HepG2 (cell line): ENCODE data around the gene ENG. TPM values are rescaled to one million over a fixed set of nuclear protein-coding genes. Genes with fewer than 3 reads are reported as not detected.

Experiments
- ATAC-seq: fragments of 200-7000 bp; cut with Tn5 transposase; 3 replicates; pipeline ENCODE4 v1.9.1; 2020; ENCODE audit warnings: mild to moderate bottlenecking, moderate library complexity
- BruUV-seq: library from RNA; stranded (reverse); fragments of 400-500 nt; replicated peaks from 2 replicates; lab custom pipeline; 2021; lab: Mats Ljungman, UMichigan
- CTCF ChIA-PET: fragments of 300-600 bp; formaldehyde crosslinking; extraction: SDS; loops from one replicate; lab custom pipeline; 2021; ENCODE audit warnings: low total read pairs, inconsistent platforms, low intra/inter-chr PET ratio; lab: Yijun Ruan, JAX
- POLR2A ChIA-PET: fragments of 350-600 bp; sonication (Branson Sonifier 250); formaldehyde crosslinking; loops from one replicate; lab custom pipeline; 2020; ENCODE audit warnings: antibody characterized with exemption, inconsistent platforms; lab: Yijun Ruan, JAX
- DNase-seq: peaks from one replicate; pipeline ENCODE4 v3.0.0-alpha.2; 2015; ENCODE audit warnings: low spot score
- FAIRE-seq: peaks from 3 replicates; lab custom pipeline; 2011; peaks lifted over from hg19 to GRCh38; lab: Jason Lieb, UNC
- H2AFZ ChIP-seq: one replicate; pipeline ENCODE4 v1.6.1; 2011; ENCODE audit warnings: low read length, inconsistent platforms
- H3K27ac ChIP-seq: fragments of 300-600 bp; 3 replicates; pipeline ENCODE4 v1.8.0; 2011; ENCODE audit warnings: mixed run types, mild to moderate bottlenecking, mixed read lengths, low read length, inconsistent platforms; ENCODE audit not compliant: insufficient read depth; ENCODE audit errors: extremely low read length
- H3K27me3 ChIP-seq, 2 experiments: fragments of 200-600 bp in 1 of 2; 2 replicates in 1 of 2; 3 replicates in 1 of 2; pipeline versions ENCODE4 v1.6.0 to v1.8.0; 2011; ENCODE audit warnings: low read length in 2 of 2, mild to moderate bottlenecking in 2 of 2, moderate library complexity in 2 of 2, inconsistent platforms in 1 of 2; ENCODE audit not compliant: insufficient read depth in 2 of 2, control insufficient read depth in 1 of 2
- H3K36me3 ChIP-seq, 2 experiments: fragments of 200-600 bp in 1 of 2; replicated peaks in 1 of 2; 2 replicates in 1 of 2; 3 replicates in 1 of 2; pipeline versions ENCODE4 v1.5.1 to v1.8.0; 2011; ENCODE audit warnings: low read length in 2 of 2, inconsistent platforms in 1 of 2; ENCODE audit not compliant: insufficient read depth in 2 of 2, control insufficient read depth in 1 of 2
- H3K4me1 ChIP-seq: 2 replicates; pipeline ENCODE4 v1.5.1; 2012; ENCODE audit warnings: low read length, inconsistent platforms; ENCODE audit not compliant: insufficient read depth
- H3K4me2 ChIP-seq: 2 replicates; pipeline ENCODE4 v1.6.0; 2011; ENCODE audit warnings: low read depth, low read length, inconsistent platforms
- H3K4me3 ChIP-seq, 3 experiments: fragments of 200-600 bp in 1 of 3; sonication (generic), shearing (Covaris generic) in 1 of 3; replicated peaks in 1 of 3; 2 replicates each; pipeline ENCODE4 v1.5.1; 2011 to 2016; ENCODE audit warnings: low read length in 3 of 3, inconsistent platforms in 2 of 3, low read depth in 2 of 3, mild to moderate bottlenecking in 2 of 3, control low read depth in 1 of 3, mixed read lengths in 1 of 3; ENCODE audit not compliant: insufficient read depth in 1 of 3
- H3K79me2 ChIP-seq: one replicate; pipeline ENCODE4 v1.6.1; 2011; ENCODE audit warnings: low read length, inconsistent platforms; ENCODE audit not compliant: insufficient read depth
- H3K9ac ChIP-seq: 2 replicates; pipeline ENCODE4 v1.6.0; 2011; ENCODE audit warnings: mild to moderate bottlenecking, low read depth, low read length, inconsistent platforms; ENCODE audit not compliant: insufficient read depth
- H3K9me3 ChIP-seq: 2 replicates; pipeline ENCODE4 v1.5.1; 2012; ENCODE audit warnings: mild to moderate bottlenecking, low read length
- H4K20me1 ChIP-seq: 2 replicates; pipeline ENCODE4 v1.6.0; 2011; ENCODE audit warnings: inconsistent platforms, mild to moderate bottlenecking, low read length, moderate library complexity; ENCODE audit not compliant: insufficient read depth
- CCAR2 ChIP-seq: fragments of 200-400 bp; formaldehyde crosslinking; optimal IDR thresholded peaks from 2 replicates; pipeline ENCODE3; 2018; ENCODE audit warnings: low read depth, mild to moderate bottlenecking, low read length, moderate library complexity
- DMAP1 ChIP-seq: IDR thresholded peaks from 2 replicates; pipeline ENCODE4 v1.6.1; 2016
- GFI1 ChIP-seq: sonication (generic); formaldehyde crosslinking; IDR thresholded peaks from 2 replicates; pipeline ENCODE4 v1.5.0; 2020; ENCODE audit warnings: missing genetic modification reagents, mild to moderate bottlenecking, borderline replicate concordance
- ISL2 ChIP-seq: sonication (generic); formaldehyde crosslinking; IDR thresholded peaks from 2 replicates; pipeline ENCODE4 v1.5.0; 2020; ENCODE audit warnings: missing genetic modification reagents
- KAT8 ChIP-seq: IDR thresholded peaks from 2 replicates; pipeline ENCODE4 v1.6.1; 2016; ENCODE audit warnings: missing genetic modification reagents, missing compliant biosample characterization
- KDM5B ChIP-seq: sonication (generic); formaldehyde crosslinking; IDR thresholded peaks from 2 replicates; pipeline ENCODE4 v1.4.0; 2020; ENCODE audit warnings: missing genetic modification reagents, mild to moderate bottlenecking, borderline replicate concordance
- KMT2A ChIP-seq: sonication (generic); formaldehyde crosslinking; IDR thresholded peaks from 2 replicates; pipeline ENCODE4 v1.4.0; 2020; ENCODE audit warnings: missing genetic modification reagents
- MTA1 ChIP-seq: sonication (generic); formaldehyde crosslinking; IDR thresholded peaks from 2 replicates; pipeline ENCODE4 v1.4.0; 2020; ENCODE audit warnings: missing genetic modification reagents, mild to moderate bottlenecking, borderline replicate concordance
- NR1H2 ChIP-seq: sonication (generic); formaldehyde crosslinking; IDR thresholded peaks from 2 replicates; pipeline ENCODE4 v1.8.1; 2022; ENCODE audit warnings: low read depth, missing genetic modification reagents, borderline replicate concordance
- PCBP1 ChIP-seq: fragments of 200-400 bp; formaldehyde crosslinking; IDR thresholded peaks from 2 replicates; pipeline ENCODE4 v1.6.1; 2017; ENCODE audit warnings: mild to moderate bottlenecking, low read depth, low read length, borderline replicate concordance
- REL ChIP-seq: sonication (generic); formaldehyde crosslinking; conservative IDR thresholded peaks from 2 replicates; pipeline ENCODE4 v1.8.0; 2022; ENCODE audit warnings: mild to moderate bottlenecking, missing genetic modification reagents, moderate library complexity
- SIN3A ChIP-seq: IDR thresholded peaks from 2 replicates; pipeline ENCODE4 v1.6.1; 2011; ENCODE audit warnings: low read depth, mild to moderate bottlenecking, control low read depth, low read length, borderline replicate concordance
- TCF12 ChIP-seq, 2 experiments: fragments of 450-650 bp in 1 of 2; sonication (generic) in 1 of 2; formaldehyde crosslinking in 1 of 2; IDR thresholded peaks; 2 replicates each; pipeline versions ENCODE4 v1.6.1 to v1.8.0; 2017 to 2022; ENCODE audit warnings: antibody characterized with exemption in 1 of 2, mild to moderate bottlenecking in 1 of 2, missing genetic modification reagents in 1 of 2, moderate library complexity in 1 of 2
- YEATS2 ChIP-seq: sonication (generic); formaldehyde crosslinking; IDR thresholded peaks from 2 replicates; pipeline ENCODE4 v1.4.0; 2020; ENCODE audit warnings: missing genetic modification reagents, borderline replicate concordance
- ZNF224 ChIP-seq: sonication (generic); formaldehyde crosslinking; IDR thresholded peaks from 2 replicates; pipeline ENCODE4 v1.5.0; 2020; ENCODE audit warnings: mild to moderate bottlenecking, missing genetic modification reagents
- ZNF256 ChIP-seq: sonication (generic); formaldehyde crosslinking; conservative IDR thresholded peaks from 2 replicates; pipeline ENCODE4 v1.4.0; 2020; ENCODE audit warnings: missing genetic modification reagents
- ZNF263 ChIP-seq: sonication (generic); formaldehyde crosslinking; IDR thresholded peaks from 2 replicates; pipeline ENCODE4 v1.4.0; 2020; ENCODE audit warnings: missing genetic modification reagents
- ZNF343 ChIP-seq: sonication (generic); formaldehyde crosslinking; IDR thresholded peaks from 2 replicates; pipeline ENCODE4 v1.4.0; 2020; ENCODE audit warnings: mild to moderate bottlenecking, missing genetic modification reagents
- ZNF350 ChIP-seq: sonication (generic); formaldehyde crosslinking; IDR thresholded peaks from 2 replicates; pipeline ENCODE4 v1.4.0; 2020; ENCODE audit warnings: mild to moderate bottlenecking, low read depth, missing genetic modification reagents, borderline replicate concordance
- ZNF563 ChIP-seq: sonication (generic); formaldehyde crosslinking; IDR thresholded peaks from 2 replicates; pipeline ENCODE4 v1.8.0; 2022; ENCODE audit warnings: mild to moderate bottlenecking, moderate library complexity, missing genetic modification reagents
- ZNF674 ChIP-seq: sonication (generic); formaldehyde crosslinking; IDR thresholded peaks from 2 replicates; pipeline ENCODE4 v1.5.0; 2020; ENCODE audit warnings: low read depth, mild to moderate bottlenecking, missing genetic modification reagents
- ZNF891 ChIP-seq: sonication (generic); formaldehyde crosslinking; IDR thresholded peaks from 2 replicates; pipeline ENCODE4 v1.5.0; 2020; ENCODE audit warnings: mild to moderate bottlenecking, missing genetic modification reagents
- WGBS: methylation state at CpG from one replicate; pipeline ENCODE4 v1.1.6; 2017; ENCODE audit warnings: low lambda C conversion rate; 5-methylcytosine and 5-hydroxymethylcytosine counted together
- in situ Hi-C: cut with HindIII; loops from 2 replicates; pipeline ENCODE4 v1.10.0; 2017; ENCODE audit warnings: low pct_unique_long_range_greater_than_20kb; ENCODE audit not compliant: extremely low pct_ligation_motif_present
- intact Hi-C: fragments of 100-400 bp; cut with micrococcal nuclease; formaldehyde crosslinking; loops from one replicate; pipeline ENCODE4 v1.10.0; 2022; ENCODE audit not compliant: unreplicated experiment
- polyA plus RNA-seq, 8 experiments: library from polyadenylated mRNA; depleted of rRNA in 3 of 8; stranded (reverse) in 7 of 8; unstranded in 1 of 8; fragments of >200 nt; fragmentation: Illumina TruSeq in 4 of 8; extraction: Trizol in 4 of 8; gene quantifications; 2 replicates each; pipeline versions ENCODE4 v1.2.1 to v1.2.3, GENCODE V29; 2011 to 2016; ENCODE audit warnings: low read depth in 4 of 8, missing spikeins in 1 of 8, mixed read lengths in 1 of 8; ENCODE audit not compliant: insufficient read depth in 1 of 8
- total RNA-seq, 5 experiments: library from RNA; depleted of rRNA; stranded (reverse); fragments of >200 nt; fragmentation: Illumina TruSeq; extraction: Trizol; gene quantifications; 2 replicates each; pipeline ENCODE4 v1.2.3, GENCODE V29; 2016; ENCODE audit warnings: low read depth in 1 of 5
- TF ChIP-seq, protein P1 (sequence below): sonication (generic); formaldehyde crosslinking; IDR thresholded peaks from 2 replicates; pipeline ENCODE4 v1.8.1; 2023; ENCODE audit warnings: missing genetic modification reagents, inconsistent platforms, borderline replicate concordance

Gene ENG
- total and polyA plus RNA-seq, 2 of the 13 experiments (the other 11 are each of a cell fraction or from before 2014, with no cell fraction given): 0.02 to 1.1 TPM

DNA sequence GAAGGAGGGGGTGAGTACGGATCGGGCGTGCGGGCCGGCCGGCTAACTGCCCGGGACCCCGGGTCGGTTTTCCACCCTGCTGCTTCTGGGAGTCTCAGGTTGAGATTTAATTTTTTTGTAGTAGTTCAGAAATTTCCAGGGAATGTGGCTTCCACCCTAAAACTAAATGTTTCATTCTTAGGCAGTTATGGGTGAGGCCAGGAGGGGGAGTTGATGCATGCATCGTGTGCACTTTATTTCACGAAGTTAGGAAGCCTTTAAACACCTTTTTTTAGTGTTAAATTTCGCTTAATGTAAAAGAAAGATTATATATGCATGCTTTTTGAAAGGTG is 67.7 kb downstream of the ENG start (continued):
- TF ChIP-seq PCBP1 (no peak; the same call in 1 of the 2 replicates), ZNF350 (no peak), ZNF256 (CRISPR knock-in tag) (no peak), KMT2A (CRISPR knock-in tag) (no peak), ZNF674 (CRISPR knock-in tag) (no peak)
- TF ChIP-seq, protein P1, sequence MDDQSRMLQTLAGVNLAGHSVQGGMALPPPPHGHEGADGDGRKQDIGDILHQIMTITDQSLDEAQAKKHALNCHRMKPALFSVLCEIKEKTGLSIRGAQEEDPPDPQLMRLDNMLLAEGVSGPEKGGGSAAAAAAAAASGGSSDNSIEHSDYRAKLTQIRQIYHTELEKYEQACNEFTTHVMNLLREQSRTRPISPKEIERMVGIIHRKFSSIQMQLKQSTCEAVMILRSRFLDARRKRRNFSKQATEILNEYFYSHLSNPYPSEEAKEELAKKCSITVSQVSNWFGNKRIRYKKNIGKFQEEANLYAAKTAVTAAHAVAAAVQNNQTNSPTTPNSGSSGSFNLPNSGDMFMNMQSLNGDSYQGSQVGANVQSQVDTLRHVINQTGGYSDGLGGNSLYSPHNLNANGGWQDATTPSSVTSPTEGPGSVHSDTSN (CRISPR knock-in tag): no peak

DNA sequence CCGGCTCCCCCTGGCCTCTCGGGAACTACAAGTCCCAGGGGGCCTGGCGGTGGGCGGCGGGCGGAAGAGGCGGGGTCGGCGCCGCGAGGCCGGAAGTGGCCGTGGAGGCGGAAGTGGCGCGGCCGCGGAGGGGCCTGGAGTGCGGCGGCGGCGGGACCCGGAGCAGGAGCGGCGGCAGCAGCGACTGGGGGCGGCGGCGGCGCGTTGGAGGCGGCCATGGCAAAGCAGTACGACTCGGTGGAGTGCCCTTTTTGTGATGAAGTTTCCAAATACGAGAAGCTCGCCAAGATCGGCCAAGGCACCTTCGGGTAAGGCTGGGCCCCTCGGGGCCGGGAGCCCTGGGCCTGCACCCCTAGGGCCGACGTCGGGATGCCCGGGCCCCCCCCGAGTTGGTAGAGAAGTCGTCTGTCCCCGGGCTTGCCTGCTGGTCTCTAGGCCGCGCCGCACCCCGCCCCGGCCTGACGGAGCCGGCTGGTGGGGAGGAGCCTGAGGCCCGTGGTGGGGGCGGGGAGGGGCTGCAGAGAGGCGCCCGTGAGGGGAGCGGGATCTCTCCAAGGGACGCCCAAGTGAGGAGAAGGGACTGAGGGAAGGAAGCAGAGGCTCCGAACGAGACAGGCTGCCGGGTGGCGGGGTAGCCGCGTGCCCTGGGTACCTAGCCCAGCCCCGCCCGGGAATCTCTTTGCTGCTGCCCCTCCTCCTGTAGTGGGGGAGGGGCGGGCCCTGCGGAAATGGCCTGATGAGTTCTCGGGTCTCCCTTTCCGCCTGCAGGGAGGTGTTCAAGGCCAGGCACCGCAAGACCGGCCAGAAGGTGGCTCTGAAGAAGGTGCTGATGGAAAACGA is 68.3 kb downstream of the ENG start, which contains the start of gene CDK9:
CDK9 (plus strand) TSS at position 102 of the 840 bp plus-strand sequence; CDS start at position 217, 115 bp downstream.
- in situ Hi-C loops (no loop called here), intact Hi-C loops (loop anchor here (1.0 to 5.0 kb wide), 3 partner anchors 45 to 194 kb away; no protein-coding TSS in a partner anchor)
- no peaks in the 10 kb centered on the region for H3K9me3 ChIP-seq
- H3K36me3 ChIP-seq: peaks cover 24 to 40% of the 10 kb centered on the region in 2 experiments
- peak; percentile 40 for FAIRE-seq
- ATAC-seq: peak; percentile 87
- peaks cover 19% of the 10 kb centered on the region for H3K79me2 ChIP-seq
- WGBS: 2% methylated on average over 21 of the region's 75 CpGs
- POLR2A ChIA-PET: interaction anchor here (0.6 to 1.7 kb wide), 9 partner anchors 12 to 130 kb away, joined by 3 to 9 read pairs (median 4); partner anchors contain the start of genes FPGS and TOR2A
- no peak within 1 kb of the TSS for H2AFZ ChIP-seq
- CTCF ChIA-PET: interaction anchor here (0.6 to 1.8 kb wide), 4 partner anchors 51 to 331 kb away, joined by 3 to 10 read pairs (median 4); partner anchors contain the start of gene TOR2A
- peak within 1 kb of the TSS; percentile 73 for H3K4me2 ChIP-seq
- H3K4me1 ChIP-seq: peaks cover 19% of the 10 kb centered on the region
- peak within 1 kb of the TSS; percentile 90 for H3K27ac ChIP-seq
- H3K9ac ChIP-seq: peak within 1 kb of the TSS; percentile 95
- H3K4me3 ChIP-seq: peak within 1 kb of the TSS; percentile 94 to 99 (median 98)
- BruUV-seq: no TSS peak
- peak; percentile 73 for DNase-seq
- H4K20me1 ChIP-seq: peaks cover 21% of the 10 kb centered on the region
- H3K27me3 ChIP-seq: 0 out of 5 replicates have a peak, but pooled peaks cover 1 to 12% of the 10 kb centered on the region in 2 experiments
- TF ChIP-seq ZNF891: peak; percentile 29; the same call in 1 of the 2 replicates
- peak; percentile 41; the same call in 1 of the 2 replicates for TF ChIP-seq MTA1 (CRISPR knock-in tag)
- peak; percentile 58; the same call in 1 of the 2 replicates for TF ChIP-seq DMAP1
- TF ChIP-seq YEATS2 (CRISPR knock-in tag): 0 out of 2 replicates have a peak, but pooled peaks have one; percentile 22
- 0 out of 2 replicates have a peak, but pooled peaks have one; percentile 38 for TF ChIP-seq KAT8 (CRISPR knock-in tag)
- TF ChIP-seq ZNF224 (CRISPR knock-in tag): no peak
- TF ChIP-seq SIN3A: peak; percentile 59; the same call in 1 of the 2 replicates
- peak; percentile 38; the same call in 1 of the 2 replicates for TF ChIP-seq KDM5B (CRISPR knock-in tag)
- no peak for TF ChIP-seq TCF12 (IDR thresholded peaks at IDR 0.05)
- TF ChIP-seq TCF12 (CRISPR knock-in tag; IDR thresholded peaks at IDR 0.05): no peak
- no peak for TF ChIP-seq REL
- no peak for TF ChIP-seq CCAR2
- TF ChIP-seq ZNF263 (CRISPR knock-in tag): peak; percentile 68
- no peak for TF ChIP-seq NR1H2
- no peak for TF ChIP-seq GFI1 (CRISPR knock-in tag)
- no peak; the same call in 1 of the 2 replicates for TF ChIP-seq ISL2 (CRISPR knock-in tag)
- no peak for TF ChIP-seq ZNF343 (CRISPR knock-in tag)
- TF ChIP-seq ZNF563 (CRISPR knock-in tag): peak; percentile 91
